Left lung (tissue), 10 donors: Measurements from ENCODE around the gene PIK3R2. TPM values are rescaled to one million over a fixed set of nuclear protein-coding genes. Genes with fewer than 3 reads are reported as not detected.

ENCODE experiments used
- ATAC-seq: fragments of 200-7000 bp; cut with Tn5 transposase; one replicate; pipeline ENCODE4 v1.9.1; 2020; ENCODE audit warnings: moderate library complexity
- DNase-seq, 4 donors: peaks; one replicate each; pipeline ENCODE4 v3.0.0-alpha.2; 2013 to 2020
- H3K27ac ChIP-seq, 2 donors: fragments of 200-600 bp; sonication (generic) in 1 of 2; one replicate each; pipeline versions ENCODE4 v1.5.0 to v1.8.0; 2020 to 2021
- H3K27me3 ChIP-seq, 2 donors: fragments of 200-600 bp; sonication (generic) in 1 of 2; one replicate each; pipeline versions ENCODE4 v1.5.0 to v1.8.0; 2020 to 2021
- H3K36me3 ChIP-seq, 2 donors: fragments of 200-600 bp; sonication (generic) in 1 of 2; one replicate each; pipeline versions ENCODE4 v1.5.0 to v1.8.0; 2020 to 2021
- H3K4me1 ChIP-seq, 2 donors: fragments of 200-600 bp; one replicate each; pipeline ENCODE4 v1.8.0; 2021
- H3K4me3 ChIP-seq, 2 donors: fragments of 200-600 bp; sonication (generic) in 1 of 2; one replicate each; pipeline versions ENCODE4 v1.5.0 to v1.8.0; 2020 to 2021; ENCODE audit warnings: mild to moderate bottlenecking in 1 of 2
- H3K9me3 ChIP-seq, 2 donors: fragments of 200-600 bp; sonication (generic) in 1 of 2; one replicate each; pipeline versions ENCODE4 v1.5.0 to v1.8.0; 2020 to 2021
- CTCF ChIP-seq, 2 donors: fragments of 200-600 bp; sonication (generic) in 1 of 2; IDR thresholded peaks; one replicate each; pipeline versions ENCODE4 v1.5.0 to v1.8.0; 2021; ENCODE audit warnings: antibody characterized with exemption in 2 of 2
- intact Hi-C, 2 donors: fragments of 100-400 bp; cut with DNase I; formaldehyde crosslinking; loops; one replicate each; pipeline versions ENCODE4 v1.11.2 to v1.14.2; 2022
- polyA plus RNA-seq, 6 donors: library from polyadenylated mRNA; unstranded; fragments of 120-200 nt; gene quantifications; one replicate each; pipeline ENCODE4 v1.2.1, GENCODE V29; 2013; ENCODE audit not compliant: insufficient read length in 6 of 6
- total RNA-seq, 2 donors: library from RNA; stranded (reverse); fragmentation: NEBNext Ultra II Directional; extraction: Animal tissue kit (Norgen Biotek cat#: 25700); gene quantifications; one replicate each; pipeline ENCODE4 v1.2.1, GENCODE V29; 2021
- donor health status: DM: no; HTN: yes; CAD: no.
- donor health status: DM: no; HTN: no; CAD: no.

The PIK3R2 gene
- total and polyA plus RNA-seq, 8 donors = 25.7 to 37.7 (median 32.5) TPM

- Histone ChIP-seq H3K36me3 (peaks cover 0 to 97% of the 10 kb centered on the region in 2 donors), H3K4me3 (no peak overlapping the region), H3K9me3 (no peaks in the 10 kb centered on the region), H3K27ac (peak overlapping the region in 1 of 2 donors; percentile 23), H3K27me3 (no peaks in the 10 kb centered on the region), H3K4me1 (peaks cover 0 to 6% of the 10 kb centered on the region in 2 donors)
- no peak for DNase-seq
- intact Hi-C loops = no loop called here
- TF ChIP-seq CTCF (IDR thresholded peaks at IDR 0.05) = no peak
- ATAC-seq = no peak
These were observed 15.7 kb upstream of the PIK3R2 start for GRCh38 chr19:18137242-18137641.

GRCh38 chr19:18137657-18138339, 15.2 kb upstream of the PIK3R2 start:
- ATAC-seq (peak; percentile 18), DNase-seq (no peak)
- Histone ChIP-seq H3K4me3 (no peak overlapping the region), H3K27me3 (no peaks in the 10 kb centered on the region), H3K36me3 (peaks cover 0 to 97% of the 10 kb centered on the region in 2 donors), H3K9me3 (no peaks in the 10 kb centered on the region), H3K27ac (peak overlapping the region in 1 of 2 donors; percentile 23), H3K4me1 (peaks cover 0 to 6% of the 10 kb centered on the region in 2 donors)
- TF ChIP-seq CTCF (IDR thresholded peaks at IDR 0.05) = no peak
- intact Hi-C loops = no loop called here

GRCh38 chr19:18140473-18140872, 12.5 kb upstream of the PIK3R2 start:
- no peaks in the 10 kb centered on the region for H3K9me3 ChIP-seq
- H3K27me3 ChIP-seq = no peaks in the 10 kb centered on the region
- intact Hi-C loops = no loop called here
- ATAC-seq (no peak), DNase-seq (no peak)
- no peak overlapping the region for H3K27ac ChIP-seq
- H3K36me3 ChIP-seq = peaks cover 0 to 97% of the 10 kb centered on the region in 2 donors
- no peak for TF ChIP-seq CTCF (IDR thresholded peaks at IDR 0.05)
- H3K4me3 ChIP-seq = no peak overlapping the region
- peaks cover 0 to 6% of the 10 kb centered on the region in 2 donors for H3K4me1 ChIP-seq

- no peaks in the 10 kb centered on the region for H3K9me3 ChIP-seq
- peaks cover 0 to 97% of the 10 kb centered on the region in 2 donors for H3K36me3 ChIP-seq
- intact Hi-C loops = no loop called here
- H3K27ac ChIP-seq = no peak overlapping the region
- no peak overlapping the region for H3K4me3 ChIP-seq
- H3K4me1 ChIP-seq = peaks cover 0 to 6% of the 10 kb centered on the region in 2 donors
- ATAC-seq (no peak), DNase-seq (no peak)
- no peak for TF ChIP-seq CTCF (IDR thresholded peaks at IDR 0.05)
- H3K27me3 ChIP-seq = no peaks in the 10 kb centered on the region
These were observed 11.9 kb upstream of the PIK3R2 start for GRCh38 chr19:18141031-18141430.

- no peak overlapping the region for H3K4me3 ChIP-seq
- H3K9me3 ChIP-seq = no peaks in the 10 kb centered on the region
- H3K36me3 ChIP-seq = peaks cover 0 to 97% of the 10 kb centered on the region in 2 donors
- ATAC-seq (no peak), DNase-seq (no peak)
- no peak for TF ChIP-seq CTCF (IDR thresholded peaks at IDR 0.05)
- intact Hi-C loops = no loop called here
- H3K4me1 ChIP-seq = no peaks in the 10 kb centered on the region
- no peaks in the 10 kb centered on the region for H3K27me3 ChIP-seq
- H3K27ac ChIP-seq = no peak overlapping the region
These were observed 9.1 kb upstream of the PIK3R2 start for GRCh38 chr19:18143902-18144301.
